DMS 273 (cell line): Measurements from ENCODE around the gene CATSPERD.

ENCODE experiments used
- DNase-seq: peaks from one replicate; lab custom pipeline; 2025; ENCODE audit not compliant: unreplicated experiment; lab: John Stamatoyannopoulos, UW

The CATSPERD gene

DNA sequence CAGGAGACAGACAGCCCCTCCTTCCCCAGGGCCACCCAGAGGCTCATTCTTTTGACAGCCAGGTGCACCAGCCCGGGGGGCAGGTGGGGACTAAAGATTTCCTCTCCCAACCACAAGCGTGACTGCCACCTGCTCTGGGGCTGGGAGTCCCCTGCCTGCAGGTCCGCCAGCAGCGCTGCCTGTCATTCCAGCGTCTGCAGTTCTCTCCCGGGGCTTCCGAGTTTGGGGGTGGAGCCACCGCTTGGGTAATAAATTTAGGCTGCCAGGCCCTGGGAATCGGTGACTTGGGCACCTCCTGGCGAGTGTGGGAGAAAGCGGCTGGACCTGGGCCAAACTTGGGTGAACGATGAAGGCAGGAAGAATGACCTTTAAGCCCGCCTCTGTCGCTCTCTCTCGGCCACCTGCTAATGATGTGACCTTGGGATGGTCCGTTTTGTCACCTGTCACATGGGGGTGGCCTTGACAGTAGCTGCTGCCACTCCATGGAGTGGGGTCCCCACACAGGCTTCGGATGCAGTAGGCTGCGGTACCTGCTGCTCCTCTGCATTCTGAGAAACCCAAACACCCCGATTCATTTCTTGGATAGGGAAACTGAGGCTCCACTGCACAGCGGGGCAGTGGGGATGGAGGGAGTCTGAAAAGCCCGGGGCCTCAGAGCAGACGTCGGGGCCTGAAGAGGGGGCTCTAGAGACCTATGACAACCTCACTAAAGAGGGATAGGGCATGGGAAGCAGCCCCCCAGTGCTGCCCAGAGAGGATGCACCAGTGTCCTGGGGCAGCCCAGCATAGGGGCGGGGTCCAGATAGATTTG is 106.3 kb downstream of the CATSPERD start:
- peak; percentile 95 for DNase-seq

DNA sequence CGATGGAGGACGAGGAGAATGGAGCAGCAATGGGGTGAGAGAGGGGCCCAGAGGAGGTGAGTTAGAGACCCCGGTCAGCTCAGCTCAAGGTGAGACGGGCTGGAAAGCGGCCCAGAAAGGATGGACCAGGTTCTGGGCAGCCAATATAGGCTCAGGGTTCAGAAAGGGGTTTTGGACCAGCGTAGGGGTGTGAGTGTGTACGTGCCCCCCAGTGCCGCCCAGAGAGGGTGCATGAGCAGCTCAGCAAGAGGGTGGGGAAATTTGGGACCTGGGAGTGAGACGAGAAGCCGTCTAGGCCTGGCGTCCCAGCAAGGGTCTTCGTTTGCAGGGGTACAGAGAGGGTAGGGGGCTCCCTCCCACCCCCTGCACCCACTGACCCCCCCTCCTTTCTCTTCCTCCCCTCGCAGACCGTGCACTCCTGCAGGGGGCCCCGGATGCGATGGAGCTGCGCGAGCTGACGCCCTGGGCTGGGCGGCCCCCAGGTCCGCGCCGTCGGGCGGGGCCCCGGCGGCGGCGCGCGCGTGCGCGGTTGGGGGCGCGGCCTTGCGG is 107.0 kb downstream of the CATSPERD start:
- DNase-seq: no peak

DNA sequence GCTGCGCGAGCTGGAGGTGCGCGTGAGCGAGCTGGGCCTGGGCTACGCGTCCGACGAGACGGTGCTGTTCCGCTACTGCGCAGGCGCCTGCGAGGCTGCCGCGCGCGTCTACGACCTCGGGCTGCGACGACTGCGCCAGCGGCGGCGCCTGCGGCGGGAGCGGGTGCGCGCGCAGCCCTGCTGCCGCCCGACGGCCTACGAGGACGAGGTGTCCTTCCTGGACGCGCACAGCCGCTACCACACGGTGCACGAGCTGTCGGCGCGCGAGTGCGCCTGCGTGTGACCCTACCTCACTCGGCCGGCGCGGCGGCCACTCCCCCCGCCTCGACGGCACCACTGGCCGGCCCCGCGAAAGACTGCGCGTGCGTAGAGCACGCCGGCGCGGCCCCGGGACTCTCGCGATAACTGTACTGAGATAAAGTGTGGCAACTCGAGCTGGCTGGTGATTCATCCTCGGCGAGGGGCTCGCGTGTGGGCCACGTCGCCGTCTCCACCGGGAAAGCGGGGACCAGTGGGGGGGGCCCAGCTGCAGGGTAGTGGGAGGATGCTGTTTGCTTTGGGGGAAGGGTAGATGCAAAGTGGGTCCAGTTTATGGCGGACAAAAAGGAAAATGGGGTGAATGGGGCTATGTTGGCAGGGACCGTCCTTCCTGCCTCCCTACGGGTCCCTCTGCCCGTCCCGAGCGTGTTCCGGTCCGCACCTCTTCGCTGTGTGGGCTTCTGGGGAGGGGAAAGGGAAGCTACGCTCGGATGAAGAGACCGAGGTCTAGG is 107.6 kb downstream of the CATSPERD start:
- DNase-seq: peak; percentile 99
